SK-N-SH treated with all-trans-retinoic acid at 6 μM for 48 hours (cell line): Measurements from ENCODE around the gene EEFSEC.

Source experiments
- ARNTL ChIP-seq: fragments of 450-650 bp; formaldehyde crosslinking; IDR thresholded peaks from 2 replicates; pipeline ENCODE4 v1.5.0; 2020; ENCODE audit warnings: low read depth, mild to moderate bottlenecking, moderate library complexity, borderline replicate concordance
- TF ChIP-seq, protein P1 (sequence below): fragments of 250-450 bp; sonication (Bioruptor Pico); IDR thresholded peaks from 2 replicates; pipeline ENCODE4 v1.8.0; 2020; ENCODE audit warnings: mild to moderate bottlenecking, moderate library complexity, borderline replicate concordance

DNA sequence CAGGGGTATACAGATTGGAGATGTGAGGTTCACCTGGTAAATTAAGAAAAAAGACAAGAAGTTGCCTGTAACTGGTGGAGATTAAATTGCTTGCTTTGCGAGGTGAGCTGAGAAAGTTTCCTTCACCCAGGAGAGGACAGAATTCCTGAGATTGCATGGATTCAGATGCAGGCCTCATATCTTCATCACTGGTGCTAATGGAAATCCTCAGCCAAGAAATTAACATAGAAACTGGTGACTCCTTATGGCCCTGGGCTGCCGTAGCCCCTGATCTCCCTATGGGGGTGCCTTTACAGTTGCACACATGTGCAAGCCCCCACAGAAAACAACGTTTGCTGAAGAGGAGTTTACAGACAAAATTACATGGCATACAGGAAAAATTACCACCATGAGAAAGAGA is 68.0 kb downstream of the EEFSEC start:
- TF ChIP-seq, protein P1, sequence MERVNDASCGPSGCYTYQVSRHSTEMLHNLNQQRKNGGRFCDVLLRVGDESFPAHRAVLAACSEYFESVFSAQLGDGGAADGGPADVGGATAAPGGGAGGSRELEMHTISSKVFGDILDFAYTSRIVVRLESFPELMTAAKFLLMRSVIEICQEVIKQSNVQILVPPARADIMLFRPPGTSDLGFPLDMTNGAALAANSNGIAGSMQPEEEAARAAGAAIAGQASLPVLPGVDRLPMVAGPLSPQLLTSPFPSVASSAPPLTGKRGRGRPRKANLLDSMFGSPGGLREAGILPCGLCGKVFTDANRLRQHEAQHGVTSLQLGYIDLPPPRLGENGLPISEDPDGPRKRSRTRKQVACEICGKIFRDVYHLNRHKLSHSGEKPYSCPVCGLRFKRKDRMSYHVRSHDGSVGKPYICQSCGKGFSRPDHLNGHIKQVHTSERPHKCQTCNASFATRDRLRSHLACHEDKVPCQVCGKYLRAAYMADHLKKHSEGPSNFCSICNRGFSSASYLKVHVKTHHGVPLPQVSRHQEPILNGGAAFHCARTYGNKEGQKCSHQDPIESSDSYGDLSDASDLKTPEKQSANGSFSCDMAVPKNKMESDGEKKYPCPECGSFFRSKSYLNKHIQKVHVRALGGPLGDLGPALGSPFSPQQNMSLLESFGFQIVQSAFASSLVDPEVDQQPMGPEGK (CRISPR knock-in tag): no peak
- no peak for TF ChIP-seq ARNTL (CRISPR knock-in tag)
